H1 (cell line): Measurements from ENCODE around the gene ADAMTS15. TPM values are rescaled to one million over a fixed set of nuclear protein-coding genes. Genes with fewer than 3 reads are reported as not detected.

ENCODE experiments used
- CTCF ChIA-PET: fragments of 300-600 bp; sonication (Branson Sonifier 250); formaldehyde crosslinking; loops from one replicate; lab custom pipeline; 2021; ENCODE audit not compliant: partially characterized antibody; lab: Charles Lee
- POLR2A ChIA-PET: fragments of 300-600 bp; sonication (Branson Sonifier 250); formaldehyde crosslinking; loops from one replicate; lab custom pipeline; 2021; ENCODE audit warnings: inconsistent platforms; ENCODE audit not compliant: partially characterized antibody; lab: Charles Lee
- DNase-seq, 2 experiments: peaks; one replicate each; pipeline versions ENCODE4 v3.0.0 to v3.0.0-alpha.2; 2010 to 2022; ENCODE audit warnings: low spot score in 2 of 2, low read depth in 1 of 2, mixed read lengths in 1 of 2
- FAIRE-seq: peaks from 2 replicates; lab custom pipeline; 2011; peaks lifted over from hg19 to GRCh38; lab: Jason Lieb, UNC
- H2AFZ ChIP-seq: 2 replicates; pipeline ENCODE4 v1.8.1; 2012; ENCODE audit warnings: low read length, inconsistent platforms
- H2AK5ac ChIP-seq: 2 replicates; pipeline ENCODE4 v1.6.1; 2013; ENCODE audit warnings: low read depth, low read length
- H2BK120ac ChIP-seq: replicated peaks from 2 replicates; pipeline ENCODE3; 2013; ENCODE audit warnings: low read depth, low read length, inconsistent platforms
- H2BK12ac ChIP-seq: 2 replicates; pipeline ENCODE4 v1.6.1; 2013; ENCODE audit warnings: low read depth, low read length
- H2BK15ac ChIP-seq: 2 replicates; pipeline ENCODE4 v1.6.1; 2013; ENCODE audit warnings: low read length
- H2BK20ac ChIP-seq: 2 replicates; pipeline ENCODE4 v1.6.1; 2013; ENCODE audit warnings: low read length
- H2BK5ac ChIP-seq: 2 replicates; pipeline ENCODE4 v1.6.1; 2013; ENCODE audit warnings: low read depth, low read length
- H3K14ac ChIP-seq: 2 replicates; pipeline ENCODE4 v1.6.1; 2013; ENCODE audit warnings: inconsistent platforms; ENCODE audit not compliant: insufficient read length
- H3K18ac ChIP-seq: 2 replicates; pipeline ENCODE4 v1.6.1; 2013; ENCODE audit warnings: low read length; ENCODE audit errors: extremely low read depth
- H3K23ac ChIP-seq: 2 replicates; pipeline ENCODE4 v1.6.1; 2013; ENCODE audit warnings: inconsistent platforms; ENCODE audit not compliant: insufficient read length
- H3K23me2 ChIP-seq: 2 replicates; pipeline ENCODE4 v1.6.1; 2013; ENCODE audit warnings: low read depth, low read length
- H3K27ac ChIP-seq: 2 replicates; pipeline ENCODE4 v1.6.1; 2011; ENCODE audit warnings: low read depth, low read length, inconsistent platforms
- H3K27me3 ChIP-seq, 4 experiments: replicated peaks in 1 of 4; 1 replicate in 1 of 4; 2 replicates in 3 of 4; pipeline versions ENCODE4 v1.6.1 to v1.8.1; 2011 to 2013; ENCODE audit warnings: low read length in 3 of 4, mild to moderate bottlenecking in 3 of 4, inconsistent platforms in 2 of 4, mixed read lengths in 2 of 4, moderate library complexity in 1 of 4; ENCODE audit not compliant: control insufficient read depth in 3 of 4, insufficient read depth in 3 of 4; ENCODE audit errors: extremely low read depth in 1 of 4
- H3K36me3 ChIP-seq, 4 experiments: 2 replicates each; pipeline versions ENCODE4 v1.6.1 to v1.8.1; 2011 to 2013; ENCODE audit warnings: mild to moderate bottlenecking in 4 of 4, low read length in 3 of 4, moderate library complexity in 2 of 4, control low read depth in 1 of 4, inconsistent platforms in 1 of 4; ENCODE audit not compliant: insufficient read depth in 4 of 4, control insufficient read depth in 2 of 4
- H3K4ac ChIP-seq: replicated peaks from 2 replicates; pipeline ENCODE3; 2013; ENCODE audit warnings: low read length, low read depth, mixed read lengths, inconsistent platforms; ENCODE audit not compliant: insufficient read length
- H3K4me1 ChIP-seq, 4 experiments: replicated peaks in 1 of 4; 1 replicate in 1 of 4; 2 replicates in 3 of 4; pipeline versions ENCODE4 v1.6.1 to v1.8.1; 2011 to 2013; ENCODE audit warnings: low read length in 3 of 4, inconsistent platforms in 2 of 4, mixed read lengths in 1 of 4; ENCODE audit not compliant: insufficient read depth in 4 of 4, control insufficient read depth in 3 of 4
- H3K4me2 ChIP-seq, 2 experiments: 2 replicates each; pipeline versions ENCODE4 v1.6.1 to v1.8.1; 2011 to 2013; ENCODE audit warnings: low read depth in 2 of 2, low read length in 2 of 2, control low read depth in 1 of 2, inconsistent platforms in 1 of 2, mild to moderate bottlenecking in 1 of 2; ENCODE audit not compliant: insufficient read depth in 1 of 2
- H3K4me3 ChIP-seq, 4 experiments: fragments of 200-600, 300-600 bp in 1 of 4; sonication (generic), shearing (Covaris generic), sonication (Bioruptor Twin) in 1 of 4; 2 replicates each; pipeline versions ENCODE4 v1.5.1 to v1.8.1; 2011 to 2016; ENCODE audit warnings: low read length in 4 of 4, low read depth in 3 of 4, control low read depth in 2 of 4, inconsistent platforms in 2 of 4, mild to moderate bottlenecking in 2 of 4, mixed read lengths in 1 of 4, moderate library complexity in 1 of 4; ENCODE audit not compliant: insufficient read depth in 2 of 4; ENCODE audit errors: extremely low read depth in 1 of 4
- H3K56ac ChIP-seq: replicated peaks from 2 replicates; pipeline ENCODE3; 2013; ENCODE audit warnings: low read depth, mild to moderate bottlenecking, mixed read lengths, low read length, inconsistent platforms; ENCODE audit not compliant: insufficient read length
- H3K79me1 ChIP-seq: 2 replicates; pipeline ENCODE4 v1.6.1; 2013; ENCODE audit warnings: low read depth, low read length, control low read depth
- H3K79me2 ChIP-seq, 2 experiments: 2 replicates each; pipeline versions ENCODE4 v1.6.1 to v1.8.1; 2012 to 2013; ENCODE audit warnings: low read length in 2 of 2, mild to moderate bottlenecking in 2 of 2, inconsistent platforms in 1 of 2; ENCODE audit not compliant: insufficient read depth in 2 of 2, control insufficient read depth in 1 of 2
- H3K9ac ChIP-seq, 4 experiments: replicated peaks in 1 of 4; 1 replicate in 1 of 4; 2 replicates in 3 of 4; pipeline versions ENCODE4 v1.6.1 to v1.8.1; 2011 to 2013; ENCODE audit warnings: low read depth in 3 of 4, low read length in 3 of 4, control low read depth in 2 of 4, mild to moderate bottlenecking in 2 of 4, moderate library complexity in 2 of 4, inconsistent platforms in 1 of 4; ENCODE audit errors: extremely low read depth in 1 of 4
- H3K9me3 ChIP-seq, 2 experiments: 2 replicates each; pipeline versions ENCODE4 v1.6.1 to v1.8.1; 2012 to 2013; ENCODE audit warnings: mild to moderate bottlenecking in 2 of 2, moderate library complexity in 2 of 2, control low read depth in 1 of 2, inconsistent platforms in 1 of 2, low read depth in 1 of 2, low read length in 1 of 2, mixed read lengths in 1 of 2; ENCODE audit not compliant: insufficient read depth in 2 of 2
- H4K20me1 ChIP-seq, 2 experiments: replicated peaks in 1 of 2; 2 replicates each; pipeline versions ENCODE3 to v1.8.1; 2011 to 2013; ENCODE audit warnings: inconsistent platforms in 2 of 2, low read length in 2 of 2, mild to moderate bottlenecking in 1 of 2; ENCODE audit not compliant: insufficient read depth in 2 of 2, control insufficient read depth in 1 of 2
- H4K5ac ChIP-seq: 2 replicates; pipeline ENCODE4 v1.6.1; 2013; ENCODE audit warnings: low read length, low read depth, mixed read lengths, inconsistent platforms; ENCODE audit not compliant: insufficient read length
- H4K8ac ChIP-seq: 2 replicates; pipeline ENCODE4 v1.8.0; 2013; ENCODE audit warnings: mild to moderate bottlenecking, moderate library complexity, low read length, inconsistent platforms; ENCODE audit not compliant: insufficient read depth; ENCODE audit errors: extremely low read depth
- H4K91ac ChIP-seq: replicated peaks from 2 replicates; pipeline ENCODE3; 2013; ENCODE audit warnings: low read length, mixed read lengths, inconsistent platforms; ENCODE audit not compliant: insufficient read length
- BACH1 ChIP-seq: IDR thresholded peaks from 2 replicates; pipeline ENCODE4 v1.6.1; 2012; ENCODE audit warnings: low read length, improper control_type of control experiment
- BCL11A ChIP-seq, 2 experiments: IDR thresholded peaks; one replicate each; pipeline ENCODE4 v1.6.1; 2011; ENCODE audit warnings: low read depth in 2 of 2, low read length in 2 of 2, mild to moderate bottlenecking in 2 of 2
- E2F6 ChIP-seq: IDR thresholded peaks from 2 replicates; pipeline ENCODE4 v1.6.1; 2012; ENCODE audit warnings: inconsistent platforms
- KDM4A ChIP-seq: IDR thresholded peaks from one replicate; pipeline ENCODE4 v1.7.1; 2012; ENCODE audit warnings: low read depth, mild to moderate bottlenecking, moderate library complexity, low read length, inconsistent platforms; ENCODE audit not compliant: severe bottlenecking
- MAX ChIP-seq: IDR thresholded peaks from 2 replicates; pipeline ENCODE4 v1.6.1; 2012; ENCODE audit warnings: inconsistent platforms
- NANOG ChIP-seq: IDR thresholded peaks from 2 replicates; pipeline ENCODE4 v1.6.1; 2011; ENCODE audit warnings: low read length, low read depth, mild to moderate bottlenecking, inconsistent platforms; ENCODE audit not compliant: insufficient read depth, poor library complexity, severe bottlenecking
- SIN3A ChIP-seq, 2 experiments: IDR thresholded peaks in 1 of 2; conservative IDR thresholded peaks in 1 of 2; 2 replicates each; pipeline ENCODE4 v1.6.1; 2011 to 2012; ENCODE audit warnings: low read length in 2 of 2, improper control_type of control experiment in 1 of 2, low read depth in 1 of 2, mild to moderate bottlenecking in 1 of 2
- SIRT6 ChIP-seq: IDR thresholded peaks from one replicate; pipeline ENCODE4 v1.7.1; 2012; ENCODE audit warnings: low read length, inconsistent platforms
- SIX5 ChIP-seq: IDR thresholded peaks from 2 replicates; pipeline ENCODE4 v1.6.1; 2011; ENCODE audit warnings: mild to moderate bottlenecking, low read depth, low read length
- SP1 ChIP-seq: IDR thresholded peaks from 2 replicates; pipeline ENCODE4 v1.6.1; 2011; ENCODE audit warnings: low read depth, low read length
- SP4 ChIP-seq: IDR thresholded peaks from 2 replicates; pipeline ENCODE4 v1.6.1; 2012; ENCODE audit warnings: low read length, inconsistent platforms
- SUZ12 ChIP-seq: fragments of 200-600 bp; sonication (generic); IDR thresholded peaks from 2 replicates; pipeline ENCODE4 v1.6.1; 2012; ENCODE audit warnings: mild to moderate bottlenecking, inconsistent platforms, low read length, moderate library complexity, mixed read lengths
- WGBS, 2 experiments: shearing (Covaris generic) in 1 of 2; methylation state at CpG; one replicate each; pipeline versions ENCODE4 v1.1.6 to v1.1.7; 2013 to 2015; ENCODE audit warnings: low lambda C conversion rate in 2 of 2, mixed read lengths in 2 of 2, inconsistent platforms in 1 of 2, low coverage in 1 of 2, missing lambda C conversion rate in 1 of 2; ENCODE audit not compliant: insufficient replicate concordance in 2 of 2, insufficient coverage in 1 of 2, insufficient read length in 1 of 2; ENCODE audit errors: extremely low coverage in 1 of 2, missing lambda C conversion rate in 1 of 2; 5-methylcytosine and 5-hydroxymethylcytosine counted together
- polyA plus RNA-seq, 7 experiments: library from polyadenylated mRNA; depleted of rRNA in 3 of 7; stranded (reverse) in 5 of 7; unstranded in 2 of 7; fragments of >200 nt in 5 of 7; fragments of 200-250 nt in 2 of 7; gene quantifications; 1 replicate in 5 of 7; 2 replicates in 1 of 7; 4 replicates in 1 of 7; pipeline versions ENCODE4 v1.2.1 to v1.2.3, GENCODE V29; 2011 to 2013; ENCODE audit warnings: missing spikeins in 2 of 7, mixed read lengths in 2 of 7
- total RNA-seq: library from RNA; stranded (reverse); fragmentation: NEBNext Ultra II Directional; extraction: Animal tissue kit (Norgen Biotek cat#: 25700); gene quantifications from 2 replicates; pipeline ENCODE4 v1.2.1, GENCODE V29; 2021

ADAMTS15 gene
- total and polyA plus RNA-seq, 2 of the 8 experiments (the other 6 are each of a cell fraction or from before 2014, with no cell fraction given) = 1.7 to 4.7 TPM

DNA sequence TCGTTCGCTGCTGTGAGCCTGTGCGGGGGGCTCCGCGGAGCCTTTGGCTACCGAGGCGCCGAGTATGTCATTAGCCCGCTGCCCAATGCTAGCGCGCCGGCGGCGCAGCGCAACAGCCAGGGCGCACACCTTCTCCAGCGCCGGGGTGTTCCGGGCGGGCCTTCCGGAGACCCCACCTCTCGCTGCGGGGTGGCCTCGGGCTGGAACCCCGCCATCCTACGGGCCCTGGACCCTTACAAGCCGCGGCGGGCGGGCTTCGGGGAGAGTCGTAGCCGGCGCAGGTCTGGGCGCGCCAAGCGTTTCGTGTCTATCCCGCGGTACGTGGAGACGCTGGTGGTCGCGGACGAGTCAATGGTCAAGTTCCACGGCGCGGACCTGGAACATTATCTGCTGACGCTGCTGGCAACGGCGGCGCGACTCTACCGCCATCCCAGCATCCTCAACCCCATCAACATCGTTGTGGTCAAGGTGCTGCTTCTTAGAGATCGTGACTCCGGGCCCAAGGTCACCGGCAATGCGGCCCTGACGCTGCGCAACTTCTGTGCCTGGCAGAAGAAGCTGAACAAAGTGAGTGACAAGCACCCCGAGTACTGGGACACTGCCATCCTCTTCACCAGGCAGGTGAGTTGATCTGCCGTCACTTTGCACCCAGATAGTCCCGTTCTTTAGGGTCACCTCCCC, 1.0 kb downstream of the ADAMTS15 start:
- H3K79me1 ChIP-seq = no peaks in the 10 kb centered on the region; the same call in 1 of the 2 replicates
- no peak overlapping the region for H4K91ac ChIP-seq
- peak overlapping the region; percentile 40; the same call in 1 of the 2 replicates for H2BK15ac ChIP-seq
- H3K27me3 ChIP-seq = peaks cover 9 to 63% (median 44%) of the 10 kb centered on the region in 4 experiments
- H3K9me3 ChIP-seq = no peaks in the 10 kb centered on the region
- H3K27ac ChIP-seq = no peak overlapping the region
- H3K9ac ChIP-seq = peak overlapping the region in 1 of 4 experiments; percentile 14; a peak in 2 of 7 replicates
- H3K18ac ChIP-seq = peak overlapping the region; percentile 24; the same call in 1 of the 2 replicates
- no peak for FAIRE-seq
- POLR2A ChIA-PET = no interaction called here
- H3K4me3 ChIP-seq = peak overlapping the region; percentile 49 to 72 (median 54)
- peaks cover 16% of the 10 kb centered on the region for H3K23me2 ChIP-seq
- H2BK20ac ChIP-seq = no peak overlapping the region
- H3K36me3 ChIP-seq = no peaks in the 10 kb centered on the region
- H3K56ac ChIP-seq = no peak overlapping the region
- peak overlapping the region; percentile 90 for H2AFZ ChIP-seq
- H2BK12ac ChIP-seq = 0 out of 2 replicates have a peak overlapping the region, but pooled peaks have one; percentile 3
- H2BK120ac ChIP-seq = no peak overlapping the region
- CTCF ChIA-PET = interaction anchor here (0.7 to 9.0 kb wide), 21 partner anchors 8 to 420 kb away, joined by 3 to 83 read pairs (median 5); no protein-coding TSS in a partner anchor
- no peak overlapping the region for H2BK5ac ChIP-seq
- WGBS, 2 experiments = 6% methylated on average over 59 of the region's 64 CpGs; no CpG with 5 or more reads in 1 of the 2 experiments
- H4K5ac ChIP-seq = no peak overlapping the region
- no peak overlapping the region for H3K23ac ChIP-seq
- peaks cover 0 to 9% (median 6%) of the 10 kb centered on the region in 4 experiments; a peak in 6 of 7 replicates for H3K4me1 ChIP-seq
- H3K79me2 ChIP-seq = no peaks in the 10 kb centered on the region
- H4K20me1 ChIP-seq = peaks cover 3 to 4% of the 10 kb centered on the region in 2 experiments
- H4K8ac ChIP-seq = no peak overlapping the region
- H3K4ac ChIP-seq = no peak overlapping the region
- H2AK5ac ChIP-seq = no peak overlapping the region
- DNase-seq = peak in 1 of 2 experiments; percentile 73
- H3K4me2 ChIP-seq = peak overlapping the region; percentile 90 to 99
- no peak overlapping the region for H3K14ac ChIP-seq
- TF ChIP-seq SIN3A (conservative IDR thresholded peaks at IDR 0.05 in 1 of 2, IDR thresholded peaks at IDR 0.05 in 1 of 2; ENCODE audit: low read depth in 1 of 2, low read length in 2 of 2) = no peak
- peak; percentile 83 for TF ChIP-seq SUZ12
- TF ChIP-seq KDM4A = peak; percentile 94
- TF ChIP-seq SIRT6 = no peak
- TF ChIP-seq BCL11A (IDR thresholded peaks at IDR 0.05; ENCODE audit: low read depth in 2 of 2, low read length in 2 of 2) = no peak
- no peak for TF ChIP-seq MAX
- no peak for TF ChIP-seq E2F6
- TF ChIP-seq SP4 = no peak
- no peak for TF ChIP-seq NANOG
- TF ChIP-seq SIX5 = no peak
- no peak for TF ChIP-seq SP1
- TF ChIP-seq BACH1 = no peak
